Adipocyte (in vitro differentiated cells): ENCODE results near the gene SLC25A38.

ENCODE experiments used
- DNase-seq: peaks from one replicate; pipeline ENCODE4 v3.0.0-alpha.2; 2015; ENCODE audit warnings: low read depth
- H3K27me3 ChIP-seq: replicated peaks from 2 replicates; pipeline ENCODE4 v1.7.0; 2013; ENCODE audit warnings: mild to moderate bottlenecking, low read length, moderate library complexity; ENCODE audit not compliant: control insufficient read depth, insufficient read depth
- H3K36me3 ChIP-seq: 2 replicates; pipeline ENCODE4 v1.7.0; 2013; ENCODE audit warnings: low read length, mild to moderate bottlenecking, moderate library complexity; ENCODE audit not compliant: control insufficient read depth, insufficient read depth, severe bottlenecking
- H3K4me1 ChIP-seq: 2 replicates; pipeline ENCODE4 v1.7.0; 2013; ENCODE audit warnings: mild to moderate bottlenecking, low read length, moderate library complexity; ENCODE audit not compliant: control insufficient read depth, insufficient read depth
- H3K4me3 ChIP-seq: 2 replicates; pipeline ENCODE4 v1.7.0; 2013; ENCODE audit warnings: mild to moderate bottlenecking, low read length, moderate library complexity
- H3K9ac ChIP-seq: 2 replicates; pipeline ENCODE4 v1.7.0; 2013; ENCODE audit warnings: mild to moderate bottlenecking, low read length, moderate library complexity
- H3K9me3 ChIP-seq: 2 replicates; pipeline ENCODE4 v1.7.0; 2013; ENCODE audit warnings: mild to moderate bottlenecking, low read length, moderate library complexity; ENCODE audit not compliant: control insufficient read depth

SLC25A38 gene

GRCh38 chr3:39383045-39383880, at the start of gene SLC25A38:
Gene SLC25A38, plus strand, starts transcription at chr3:39383370. Its CDS starts 355 bp downstream, at chr3:39383725.
- Histone ChIP-seq H3K9me3 (no peaks in the 10 kb centered on the region), H3K9ac (peak within 1 kb of the TSS; percentile 94), H3K36me3 (no peaks in the 10 kb centered on the region), H3K4me3 (peak within 1 kb of the TSS; percentile 96), H3K4me1 (peaks cover 15% of the 10 kb centered on the region), H3K27me3 (no peaks in the 10 kb centered on the region)
- peak; percentile 95 for DNase-seq

- Histone ChIP-seq H3K36me3 (no peaks in the 10 kb centered on the region), H3K9me3 (no peaks in the 10 kb centered on the region), H3K27me3 (no peaks in the 10 kb centered on the region), H3K4me1 (no peaks in the 10 kb centered on the region), H3K9ac (no peak overlapping the region), H3K4me3 (no peak overlapping the region)
- DNase-seq = no peak
These were observed 49.6 kb upstream of the SLC25A38 start for GRCh38 chr3:39333607-39334006.

- no peak overlapping the region for H3K4me3 ChIP-seq
- no peaks in the 10 kb centered on the region for H3K27me3 ChIP-seq
- no peak overlapping the region for H3K9ac ChIP-seq
- no peaks in the 10 kb centered on the region for H3K9me3 ChIP-seq
- H3K36me3 ChIP-seq = no peaks in the 10 kb centered on the region
- DNase-seq = no peak
- no peaks in the 10 kb centered on the region for H3K4me1 ChIP-seq
These were observed 49.0 kb upstream of the SLC25A38 start for GRCh38 chr3:39334205-39334604.

- Histone ChIP-seq H3K4me1 (no peaks in the 10 kb centered on the region), H3K9me3 (no peaks in the 10 kb centered on the region), H3K9ac (no peak overlapping the region), H3K4me3 (no peak overlapping the region), H3K36me3 (no peaks in the 10 kb centered on the region), H3K27me3 (no peaks in the 10 kb centered on the region)
- DNase-seq = no peak
These were observed 45.0 kb upstream of the SLC25A38 start for GRCh38 chr3:39338201-39338600.

GRCh38 chr3:39339086-39339485, 44.1 kb upstream of the SLC25A38 start:
- no peaks in the 10 kb centered on the region for H3K36me3 ChIP-seq
- no peak overlapping the region for H3K9ac ChIP-seq
- no peak for DNase-seq
- no peaks in the 10 kb centered on the region for H3K27me3 ChIP-seq
- no peak overlapping the region for H3K4me3 ChIP-seq
- H3K9me3 ChIP-seq = no peaks in the 10 kb centered on the region
- no peaks in the 10 kb centered on the region for H3K4me1 ChIP-seq

- H3K9me3 ChIP-seq = no peaks in the 10 kb centered on the region
- no peak overlapping the region for H3K4me3 ChIP-seq
- no peak for DNase-seq
- H3K36me3 ChIP-seq = no peaks in the 10 kb centered on the region
- H3K4me1 ChIP-seq = no peaks in the 10 kb centered on the region
- H3K27me3 ChIP-seq = peaks cover 8% of the 10 kb centered on the region
- H3K9ac ChIP-seq = no peak overlapping the region
These were observed 40.0 kb upstream of the SLC25A38 start for GRCh38 chr3:39343076-39343717.

- no peak for DNase-seq
- H3K36me3 ChIP-seq = no peaks in the 10 kb centered on the region
- H3K9me3 ChIP-seq = no peaks in the 10 kb centered on the region
- peaks cover 8% of the 10 kb centered on the region for H3K27me3 ChIP-seq
- no peak overlapping the region for H3K4me3 ChIP-seq
- H3K9ac ChIP-seq = no peak overlapping the region
- no peaks in the 10 kb centered on the region for H3K4me1 ChIP-seq
These were observed 39.4 kb upstream of the SLC25A38 start for GRCh38 chr3:39343760-39344159.

GRCh38 chr3:39344746-39345344, 38.3 kb upstream of the SLC25A38 start:
- Histone ChIP-seq H3K4me1 (no peaks in the 10 kb centered on the region), H3K36me3 (no peaks in the 10 kb centered on the region), H3K4me3 (no peak overlapping the region), H3K27me3 (peaks cover 8% of the 10 kb centered on the region), H3K9ac (no peak overlapping the region), H3K9me3 (no peaks in the 10 kb centered on the region)
- no peak for DNase-seq

GRCh38 chr3:39346785-39347585, 36.2 kb upstream of the SLC25A38 start:
- DNase-seq = no peak
- H3K4me1 ChIP-seq = no peaks in the 10 kb centered on the region
- H3K9me3 ChIP-seq = no peaks in the 10 kb centered on the region
- H3K27me3 ChIP-seq = peaks cover 8% of the 10 kb centered on the region
- no peak overlapping the region for H3K4me3 ChIP-seq
- no peaks in the 10 kb centered on the region for H3K36me3 ChIP-seq
- H3K9ac ChIP-seq = no peak overlapping the region

GRCh38 chr3:39347586-39347876, 35.6 kb upstream of the SLC25A38 start:
- Histone ChIP-seq H3K4me1 (no peaks in the 10 kb centered on the region), H3K36me3 (no peaks in the 10 kb centered on the region), H3K4me3 (no peak overlapping the region), H3K9ac (no peak overlapping the region), H3K27me3 (peaks cover 8% of the 10 kb centered on the region), H3K9me3 (no peaks in the 10 kb centered on the region)
- DNase-seq = no peak

- no peaks in the 10 kb centered on the region for H3K36me3 ChIP-seq
- no peak overlapping the region for H3K9ac ChIP-seq
- H3K9me3 ChIP-seq = no peaks in the 10 kb centered on the region
- H3K4me3 ChIP-seq = no peak overlapping the region
- no peak for DNase-seq
- no peaks in the 10 kb centered on the region for H3K4me1 ChIP-seq
- H3K27me3 ChIP-seq = peaks cover 8% of the 10 kb centered on the region
These were observed 34.1 kb upstream of the SLC25A38 start for GRCh38 chr3:39349080-39349479.
